ENCODE data around the gene TRIM67. TPM values are rescaled to one million over a fixed set of nuclear protein-coding genes. Genes with fewer than 3 reads are reported as not detected.

The TRIM67 gene
- polyA plus RNA-seq (8.0 and 8.2 TPM in 2 replicates), polyA minus RNA-seq (21.2 and 27.7 TPM in 2 replicates)

- H3K27me3 ChIP-seq (ENCODE audit: insufficient read depth, low read depth, low read length), result peaks cover 11% of the 10 kb centered on the region
- no peaks in the 10 kb centered on the region for H3K36me3 ChIP-seq (ENCODE audit: insufficient read depth, low read length)
- H2AFZ ChIP-seq (ENCODE audit: low read depth, low read length), result peak within 1 kb of the TSS; percentile 82
- H4K20me1 ChIP-seq (ENCODE audit: insufficient read depth), result no peaks in the 10 kb centered on the region
- no peaks in the 10 kb centered on the region for H3K9me2 ChIP-seq (ENCODE audit: insufficient read depth, low read length)
- no peaks in the 10 kb centered on the region for H3F3A ChIP-seq (ENCODE audit: insufficient read depth, low read length, poor library complexity, severe bottlenecking)
- H3K4me3 ChIP-seq (ENCODE audit: low read length), result peak within 1 kb of the TSS; percentile 96
- H3K27ac ChIP-seq (ENCODE audit: low read length), result peak within 1 kb of the TSS; percentile 85
- peak within 1 kb of the TSS; percentile 82 for H3K9ac ChIP-seq (ENCODE audit: low read length)
- TF ChIP-seq POLR2AphosphoS5 (IDR thresholded peaks at IDR 0.05) (peak; percentile 74), REST (IDR thresholded peaks at IDR 0.05; ENCODE audit: borderline replicate concordance) (peak; percentile 28), MXI1 (conservative IDR thresholded peaks at IDR 0.05; ENCODE audit: poor library complexity, severe bottlenecking) (no peak)
- no peaks in the 10 kb centered on the region for H3K9me3 ChIP-seq (ENCODE audit: low read length)
- peak within 1 kb of the TSS; percentile 66 for H3K4me2 ChIP-seq (ENCODE audit: low read length)
- peaks cover 25% of the 10 kb centered on the region for H3K79me2 ChIP-seq (replicated peaks; ENCODE audit: insufficient read depth, low read length)
Measured at GRCh38 chr1:231161667-231162296, at the start of gene TRIM67. Gene TRIM67, plus strand, starts transcription at chr1:231162058. Its CDS starts 912 bp downstream, at chr1:231162970.

- Histone ChIP-seq H3K9ac (ENCODE audit: low read length) (no peak overlapping the region), H3K9me3 (ENCODE audit: low read length) (no peaks in the 10 kb centered on the region), H4K20me1 (ENCODE audit: insufficient read depth) (no peaks in the 10 kb centered on the region), H3K27me3 (ENCODE audit: insufficient read depth, low read depth, low read length) (no peaks in the 10 kb centered on the region), H3K9me2 (ENCODE audit: insufficient read depth, low read length) (no peaks in the 10 kb centered on the region), H3K27ac (ENCODE audit: low read length) (no peak overlapping the region), H3K36me3 (ENCODE audit: insufficient read depth, low read length) (no peaks in the 10 kb centered on the region), H3K4me2 (ENCODE audit: low read length) (no peak overlapping the region), H3K4me3 (ENCODE audit: low read length) (no peak overlapping the region), H3F3A (ENCODE audit: insufficient read depth, low read length, poor library complexity, severe bottlenecking) (no peaks in the 10 kb centered on the region), H3K79me2 (replicated peaks; ENCODE audit: insufficient read depth, low read length) (no peaks in the 10 kb centered on the region), H2AFZ (ENCODE audit: low read depth, low read length) (no peak overlapping the region)
- no peak for TF ChIP-seq CTCF (IDR thresholded peaks at IDR 0.05; ENCODE audit: poor library complexity, severe bottlenecking)
- no peak for TF ChIP-seq POLR2AphosphoS5 (IDR thresholded peaks at IDR 0.05)
- TF ChIP-seq EP300 (conservative IDR thresholded peaks at IDR 0.05; ENCODE audit: poor library complexity, severe bottlenecking), result no peak
- no peak for TF ChIP-seq SMC3 (conservative IDR thresholded peaks at IDR 0.05; ENCODE audit: poor library complexity)
- TF ChIP-seq EZH2 (IDR thresholded peaks at IDR 0.05; ENCODE audit: borderline replicate concordance, insufficient read depth, low read length, poor library complexity, severe bottlenecking), result no peak
- no peak for TF ChIP-seq REST (IDR thresholded peaks at IDR 0.05; ENCODE audit: borderline replicate concordance)
Measured at GRCh38 chr1:231116738-231117137, 45.1 kb upstream of the TRIM67 start.

Data from neural cell (in vitro differentiated cells).